IMR-90 (cell line): Measurements from ENCODE around the gene MAPK8IP3. TPM values are rescaled to one million over a fixed set of nuclear protein-coding genes. Genes with fewer than 3 reads are reported as not detected.

Experiments used
- ATAC-seq: fragments of 200-7000 bp; cut with Tn5 transposase; 2 replicates; pipeline ENCODE4 v1.9.1; 2020; ENCODE audit warnings: low read depth, mild to moderate bottlenecking, moderate library complexity
- BruUV-seq: library from RNA; stranded (reverse); fragments of 400-500 nt; replicated peaks from 2 replicates; lab custom pipeline; 2021; lab: Mats Ljungman, UMichigan
- CTCF ChIA-PET: fragments of 300-600 bp; formaldehyde crosslinking; extraction: SDS; loops from one replicate; lab custom pipeline; 2021; ENCODE audit warnings: antibody characterized with exemption; lab: Yijun Ruan, JAX
- POLR2A ChIA-PET: fragments of 300-600 bp; sonication (Branson Sonifier 250); formaldehyde crosslinking; loops from one replicate; lab custom pipeline; 2022; ENCODE audit warnings: antibody characterized with exemption; ENCODE audit not compliant: unreplicated experiment; lab: Charles Lee
- DNase-seq: peaks from one replicate; pipeline ENCODE4 v3.0.0; 2013
- H2AFZ ChIP-seq: replicated peaks from 2 replicates; pipeline ENCODE3; 2013; ENCODE audit warnings: low read length, mild to moderate bottlenecking; ENCODE audit not compliant: poor library complexity
- H2AK5ac ChIP-seq: 2 replicates; pipeline ENCODE4 v1.6.1; 2013; ENCODE audit warnings: low read depth, low read length, inconsistent platforms
- H2AK9ac ChIP-seq: replicated peaks from 2 replicates; pipeline ENCODE3; 2013; ENCODE audit warnings: mild to moderate bottlenecking, low read depth, low read length, moderate library complexity; ENCODE audit not compliant: poor library complexity
- H2BK120ac ChIP-seq: 2 replicates; pipeline ENCODE4 v1.6.1; 2013; ENCODE audit warnings: low read depth, low read length, inconsistent platforms
- H2BK15ac ChIP-seq: 3 replicates; pipeline ENCODE4 v1.6.1; 2013; ENCODE audit warnings: low read depth, low read length, inconsistent platforms
- H2BK20ac ChIP-seq: 2 replicates; pipeline ENCODE4 v1.6.1; 2013; ENCODE audit warnings: low read depth, mild to moderate bottlenecking, inconsistent platforms, low read length, moderate library complexity
- H2BK5ac ChIP-seq: 2 replicates; pipeline ENCODE4 v1.6.1; 2013; ENCODE audit warnings: mild to moderate bottlenecking, low read depth, low read length, inconsistent platforms; ENCODE audit not compliant: poor library complexity, severe bottlenecking
- H3K14ac ChIP-seq: replicated peaks from 2 replicates; pipeline ENCODE4 v1.6.1; 2013; ENCODE audit warnings: low read depth, low read length, inconsistent platforms
- H3K18ac ChIP-seq: 2 replicates; pipeline ENCODE4 v1.6.1; 2013; ENCODE audit warnings: low read depth, low read length, control low read depth
- H3K23ac ChIP-seq: 2 replicates; pipeline ENCODE4 v1.6.1; 2013; ENCODE audit warnings: low read depth, low read length, inconsistent platforms
- H3K27ac ChIP-seq: 2 replicates; pipeline ENCODE4 v1.5.1; 2013; ENCODE audit warnings: mild to moderate bottlenecking, control low read depth, low read length; ENCODE audit not compliant: insufficient read depth
- H3K27me3 ChIP-seq: 2 replicates; pipeline ENCODE4 v1.6.1; 2013; ENCODE audit warnings: low read length; ENCODE audit not compliant: control insufficient read depth, insufficient read depth
- H3K36me3 ChIP-seq: 2 replicates; pipeline ENCODE4 v1.6.1; 2013; ENCODE audit warnings: low read length, mixed read lengths; ENCODE audit not compliant: control insufficient read depth, insufficient read depth
- H3K4ac ChIP-seq: 2 replicates; pipeline ENCODE4 v1.6.1; 2013; ENCODE audit warnings: low read depth, low read length, inconsistent platforms
- H3K4me1 ChIP-seq: 2 replicates; pipeline ENCODE4 v1.6.1; 2013; ENCODE audit warnings: low read length, mixed read lengths; ENCODE audit not compliant: control insufficient read depth, insufficient read depth
- H3K4me2 ChIP-seq: 2 replicates; pipeline ENCODE4 v1.6.1; 2013; ENCODE audit warnings: low read depth, mild to moderate bottlenecking, control low read depth, low read length, moderate library complexity
- H3K4me3 ChIP-seq: 2 replicates; pipeline ENCODE4 v1.5.1; 2013; ENCODE audit warnings: low read depth, mild to moderate bottlenecking, control low read depth, low read length, moderate library complexity; ENCODE audit not compliant: insufficient read depth
- H3K56ac ChIP-seq: 2 replicates; pipeline ENCODE4 v1.6.1; 2013; ENCODE audit warnings: low read length, inconsistent platforms; ENCODE audit not compliant: insufficient read depth; ENCODE audit errors: extremely low read depth
- H3K79me1 ChIP-seq, 2 experiments: 2 replicates each; pipeline ENCODE4 v1.6.1; 2013; ENCODE audit warnings: low read length in 2 of 2, inconsistent platforms in 1 of 2, low read depth in 1 of 2
- H3K9ac ChIP-seq: 2 replicates; pipeline ENCODE4 v1.6.1; 2013; ENCODE audit warnings: low read depth, low read length, control low read depth
- H3K9me1 ChIP-seq: 2 replicates; pipeline ENCODE4 v1.6.1; 2013; ENCODE audit warnings: low read length, inconsistent platforms; ENCODE audit not compliant: insufficient read depth
- H3K9me3 ChIP-seq: 2 replicates; pipeline ENCODE4 v1.6.1; 2013; ENCODE audit warnings: low read length; ENCODE audit not compliant: control insufficient read depth, insufficient read depth
- H4K20me1 ChIP-seq: 2 replicates; pipeline ENCODE4 v1.6.1; 2013; ENCODE audit warnings: low read length, inconsistent platforms; ENCODE audit not compliant: insufficient read depth
- H4K5ac ChIP-seq: 2 replicates; pipeline ENCODE4 v1.6.1; 2013; ENCODE audit warnings: mild to moderate bottlenecking, low read depth, low read length, control low read depth
- H4K8ac ChIP-seq, 2 experiments: 2 replicates each; pipeline ENCODE4 v1.6.1; 2013; ENCODE audit warnings: low read depth in 2 of 2, low read length in 2 of 2, control low read depth in 1 of 2, inconsistent platforms in 1 of 2
- H4K91ac ChIP-seq: 2 replicates; pipeline ENCODE4 v1.6.1; 2013; ENCODE audit warnings: low read depth, low read length, inconsistent platforms; ENCODE audit not compliant: insufficient read depth
- BHLHE40 ChIP-seq: fragments of 150-350 bp; IDR thresholded peaks from 2 replicates; pipeline ENCODE4 v1.6.1; 2016; ENCODE audit warnings: mild to moderate bottlenecking, low read depth, low read length
- CHD1 ChIP-seq: IDR thresholded peaks from 2 replicates; pipeline ENCODE4 v1.6.1; 2012; ENCODE audit warnings: low read depth, low read length, improper control_type of control experiment
- MAFK ChIP-seq: IDR thresholded peaks from 2 replicates; pipeline ENCODE4 v1.6.1; 2012; ENCODE audit warnings: low read depth, low read length, improper control_type of control experiment
- MAZ ChIP-seq: IDR thresholded peaks from 2 replicates; pipeline ENCODE4 v1.6.1; 2012; ENCODE audit warnings: low read depth, mild to moderate bottlenecking, low read length, improper control_type of control experiment, moderate library complexity, borderline replicate concordance
- MXI1 ChIP-seq: IDR thresholded peaks from 2 replicates; pipeline ENCODE4 v1.6.1; 2012; ENCODE audit warnings: low read depth, mild to moderate bottlenecking, low read length, moderate library complexity, borderline replicate concordance
- NFE2L2 ChIP-seq: fragments of 150-350 bp; IDR thresholded peaks from 2 replicates; pipeline ENCODE4 v1.6.1; 2016; ENCODE audit warnings: low read depth, mild to moderate bottlenecking, low read length
- POLR2A ChIP-seq: IDR thresholded peaks from 2 replicates; pipeline ENCODE4 v1.6.1; 2012; ENCODE audit warnings: mild to moderate bottlenecking, low read depth, low read length
- RAD21 ChIP-seq: IDR thresholded peaks from 2 replicates; pipeline ENCODE4 v1.6.1; 2012; ENCODE audit warnings: low read length, improper control_type of control experiment
- RCOR1 ChIP-seq: IDR thresholded peaks from 2 replicates; pipeline ENCODE4 v1.6.1; 2012; ENCODE audit warnings: mild to moderate bottlenecking, low read length, improper control_type of control experiment; ENCODE audit not compliant: insufficient replicate concordance
- RFX5 ChIP-seq: IDR thresholded peaks from 2 replicates; pipeline ENCODE4 v1.8.0; 2012; ENCODE audit warnings: low read depth, mild to moderate bottlenecking, low read length, moderate library complexity
- SMC3 ChIP-seq: fragments of 150-350 bp; IDR thresholded peaks from 2 replicates; pipeline ENCODE4 v1.6.1; 2016; ENCODE audit warnings: low read depth, mild to moderate bottlenecking, antibody characterized with exemption, low read length, moderate library complexity
- WGBS, 2 experiments: methylation state at CpG; one replicate each; pipeline versions ENCODE4 v1.1.5 to v1.1.7; 2013; ENCODE audit warnings: missing lambda C conversion rate in 2 of 2; ENCODE audit not compliant: insufficient read length in 1 of 2; ENCODE audit errors: extremely low coverage in 2 of 2; 5-methylcytosine and 5-hydroxymethylcytosine counted together
- dilution Hi-C: fragments of 300-500 bp; cut with HindIII; formaldehyde crosslinking; loops from one replicate; pipeline ENCODE4 v1.14.3; 2018; ENCODE audit warnings: low sequenced_read_pairs; ENCODE audit not compliant: unreplicated experiment
- in situ Hi-C: fragments of 300-500 bp; cut with MboI; formaldehyde crosslinking; loops from 3 replicates; pipeline ENCODE4 v1.14.3; 2019; ENCODE audit warnings: low sequenced_read_pairs, inconsistent platforms, mixed read lengths
- intact Hi-C: fragments of 100-400 bp; cut with micrococcal nuclease; formaldehyde crosslinking; loops from 2 replicates; pipeline ENCODE4 v1.10.0; 2022
- polyA plus RNA-seq, 3 experiments: library from polyadenylated mRNA; depleted of rRNA; stranded (reverse); fragments of >200 nt; gene quantifications; 2 replicates each; pipeline ENCODE4 v1.2.3, GENCODE V29; 2012; ENCODE audit warnings: low replicate concordance in 1 of 3
- total RNA-seq: library from RNA; depleted of rRNA; stranded (reverse); fragments of >200 nt; gene quantifications from 2 replicates; pipeline ENCODE4 v1.2.3, GENCODE V29; 2012
- TF ChIP-seq, protein P1 (sequence below): fragments of 150-350 bp; IDR thresholded peaks from 2 replicates; pipeline ENCODE4 v1.6.1; 2017; ENCODE audit warnings: mild to moderate bottlenecking, antibody characterized with exemption, low read length, low read depth
- TF ChIP-seq, protein P2 (sequence below): conservative IDR thresholded peaks from 2 replicates; pipeline ENCODE4 v1.5.1; 2012; ENCODE audit warnings: mild to moderate bottlenecking, low read depth, low read length, improper control_type of control experiment

Gene MAPK8IP3
- total and polyA plus RNA-seq, 2 of the 4 experiments (the other 2 are of a cell fraction) = 17.0 to 69.1 TPM

DNA sequence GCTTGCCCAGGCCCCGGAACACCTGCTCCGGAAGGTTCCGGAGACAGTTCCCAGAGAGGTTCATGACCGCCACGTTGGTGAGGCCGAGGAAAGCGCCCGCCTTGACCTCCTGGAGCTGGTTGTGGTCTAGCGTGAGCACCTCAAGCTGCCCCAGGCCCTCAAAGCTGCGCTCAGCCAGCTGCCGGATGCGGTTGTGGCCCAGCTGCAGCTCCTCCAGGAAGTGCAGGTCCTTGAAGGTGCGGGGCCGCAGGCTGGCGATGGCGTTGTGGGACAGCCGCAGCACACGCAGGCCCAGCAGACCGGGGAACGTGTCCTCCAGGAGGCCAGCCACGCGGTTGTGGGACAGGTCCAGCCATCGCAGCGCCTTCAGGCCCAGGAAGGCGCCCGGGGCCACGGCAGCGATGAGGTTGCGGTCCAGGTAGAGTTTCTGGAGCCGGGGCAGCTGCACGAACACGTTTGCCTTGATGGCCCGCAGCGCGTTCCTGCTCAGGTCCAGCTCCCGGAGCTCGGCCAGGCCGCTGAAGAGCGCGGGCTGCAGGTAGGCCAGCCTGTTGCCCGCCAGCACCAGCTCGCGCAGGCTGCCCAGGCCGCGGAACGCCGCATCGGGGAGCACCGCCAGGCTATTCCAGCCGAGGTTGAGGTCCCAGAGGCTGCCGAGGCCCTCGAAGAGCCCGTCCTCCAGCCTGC, 85.4 kb downstream of the MAPK8IP3 start:
- POLR2A ChIA-PET = no interaction called here
- WGBS, 2 experiments = 98% methylated on average over 35 of the region's 53 CpGs; no CpG with 5 or more reads in 1 of the 2 experiments

More for the DNA sequence above, 85.4 kb downstream of the MAPK8IP3 start:
- intact Hi-C loops = no loop called here
- Histone ChIP-seq H3K36me3 (peaks cover 31% of the 10 kb centered on the region), H3K9me3 (no peaks in the 10 kb centered on the region), H3K27me3 (no peaks in the 10 kb centered on the region), H3K27ac (no peak overlapping the region), H2BK15ac (no peak overlapping the region), H3K9ac (no peak overlapping the region), H2BK5ac (no peak overlapping the region), H4K5ac (no peak overlapping the region), H2BK20ac (no peak overlapping the region), H3K18ac (no peak overlapping the region), H3K4me3 (no peak overlapping the region), H3K4me2 (no peak overlapping the region), H3K23ac (no peak overlapping the region), H3K14ac (no peak overlapping the region), H3K56ac (no peak overlapping the region), H4K91ac (no peak overlapping the region), H2AFZ (no peak overlapping the region), H3K9me1 (0 out of 2 replicates have a peak, but pooled peaks cover 2% of the 10 kb centered on the region), H2AK9ac (no peak overlapping the region), H4K8ac (no peak overlapping the region), H3K79me1 (peaks cover 0 to 11% of the 10 kb centered on the region in 2 experiments; a peak in 1 of 4 replicates), H4K20me1 (peaks cover 13% of the 10 kb centered on the region), H3K4ac (no peak overlapping the region), H2AK5ac (no peak overlapping the region), H3K4me1 (no peaks in the 10 kb centered on the region), H2BK120ac (no peak overlapping the region)
- DNase-seq = no peak
- in situ Hi-C loops = no loop called here
- TF ChIP-seq MAFK (no peak), NFE2L2 (no peak), CHD1 (no peak), MAZ (no peak), POLR2A (no peak), RAD21 (no peak), RFX5 (no peak), SMC3 (no peak), BHLHE40 (no peak), MXI1 (no peak), RCOR1 (no peak)
- TF ChIP-seq, protein P1, sequence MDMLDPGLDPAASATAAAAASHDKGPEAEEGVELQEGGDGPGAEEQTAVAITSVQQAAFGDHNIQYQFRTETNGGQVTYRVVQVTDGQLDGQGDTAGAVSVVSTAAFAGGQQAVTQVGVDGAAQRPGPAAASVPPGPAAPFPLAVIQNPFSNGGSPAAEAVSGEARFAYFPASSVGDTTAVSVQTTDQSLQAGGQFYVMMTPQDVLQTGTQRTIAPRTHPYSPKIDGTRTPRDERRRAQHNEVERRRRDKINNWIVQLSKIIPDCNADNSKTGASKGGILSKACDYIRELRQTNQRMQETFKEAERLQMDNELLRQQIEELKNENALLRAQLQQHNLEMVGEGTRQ = no peak
- TF ChIP-seq, protein P2, sequence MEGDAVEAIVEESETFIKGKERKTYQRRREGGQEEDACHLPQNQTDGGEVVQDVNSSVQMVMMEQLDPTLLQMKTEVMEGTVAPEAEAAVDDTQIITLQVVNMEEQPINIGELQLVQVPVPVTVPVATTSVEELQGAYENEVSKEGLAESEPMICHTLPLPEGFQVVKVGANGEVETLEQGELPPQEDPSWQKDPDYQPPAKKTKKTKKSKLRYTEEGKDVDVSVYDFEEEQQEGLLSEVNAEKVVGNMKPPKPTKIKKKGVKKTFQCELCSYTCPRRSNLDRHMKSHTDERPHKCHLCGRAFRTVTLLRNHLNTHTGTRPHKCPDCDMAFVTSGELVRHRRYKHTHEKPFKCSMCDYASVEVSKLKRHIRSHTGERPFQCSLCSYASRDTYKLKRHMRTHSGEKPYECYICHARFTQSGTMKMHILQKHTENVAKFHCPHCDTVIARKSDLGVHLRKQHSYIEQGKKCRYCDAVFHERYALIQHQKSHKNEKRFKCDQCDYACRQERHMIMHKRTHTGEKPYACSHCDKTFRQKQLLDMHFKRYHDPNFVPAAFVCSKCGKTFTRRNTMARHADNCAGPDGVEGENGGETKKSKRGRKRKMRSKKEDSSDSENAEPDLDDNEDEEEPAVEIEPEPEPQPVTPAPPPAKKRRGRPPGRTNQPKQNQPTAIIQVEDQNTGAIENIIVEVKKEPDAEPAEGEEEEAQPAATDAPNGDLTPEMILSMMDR = no peak
- ATAC-seq = no peak
- dilution Hi-C loops = no loop called here
- CTCF ChIA-PET = no interaction called here
- BruUV-seq = no TSS peak
